ENCODE measurements around the gene EMC7. TPM values are rescaled to one million over a fixed set of nuclear protein-coding genes. Genes with fewer than 3 reads are reported as not detected.

Gene EMC7
- total and polyA plus RNA-seq, 2 of the 13 experiments (the other 11 are each of a cell fraction or from before 2014, with no cell fraction given), result 46.8 to 113 TPM

DNA sequence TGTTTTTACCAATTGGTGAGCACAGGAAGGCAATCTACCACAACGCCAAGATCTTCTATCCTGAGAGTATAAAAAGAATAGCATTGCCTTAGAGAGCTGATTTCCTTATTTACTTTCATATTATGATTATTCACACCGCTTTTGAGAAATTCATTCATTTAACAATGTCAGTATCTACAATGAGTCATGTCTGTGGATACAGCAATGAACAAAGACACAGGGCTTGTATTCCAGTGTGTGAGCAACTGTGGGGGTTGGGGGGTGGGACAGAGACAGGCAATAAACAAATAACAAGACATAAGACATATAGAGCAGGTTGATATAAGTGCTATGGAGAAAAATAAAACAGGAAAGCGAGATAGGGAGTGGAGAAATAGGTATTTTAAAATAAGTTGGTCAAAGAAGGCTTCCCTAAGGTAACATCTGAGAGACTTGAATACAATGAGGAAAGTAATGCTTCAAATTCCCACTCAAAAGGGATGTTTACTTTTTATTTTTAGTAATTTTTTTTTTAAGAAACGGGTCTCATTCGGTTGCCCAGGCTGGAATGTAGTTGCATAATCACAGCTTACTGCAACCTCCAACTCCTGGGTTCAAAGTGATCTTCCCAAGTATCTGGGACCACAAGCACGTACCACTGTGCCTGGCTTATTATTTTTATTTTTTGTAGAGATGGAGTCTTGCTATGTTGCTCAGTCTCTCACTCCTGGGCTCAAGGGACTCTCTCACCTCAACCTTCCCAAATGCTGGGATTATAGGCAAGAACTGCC, 45.9 kb upstream of the EMC7 start:
- Histone ChIP-seq H3K9ac (ENCODE audit: insufficient read depth, low read depth, low read length) (no peak overlapping the region), H3K27me3 (ENCODE audit: control insufficient read depth in 1 of 2, insufficient read depth in 2 of 2, low read length in 2 of 2) (no peaks in the 10 kb centered on the region), H3K27ac (ENCODE audit: extremely low read length, insufficient read depth, low read length) (no peak overlapping the region), H3K36me3 (replicated peaks in 1 of 2; ENCODE audit: control insufficient read depth in 1 of 2, insufficient read depth in 2 of 2, low read length in 2 of 2) (peaks cover 5 to 31% of the 10 kb centered on the region in 2 experiments; a peak in 3 of 5 replicates), H3K79me2 (ENCODE audit: insufficient read depth, low read length) (no peaks in the 10 kb centered on the region), H3K4me1 (ENCODE audit: insufficient read depth, low read length) (no peaks in the 10 kb centered on the region), H2AFZ (ENCODE audit: low read length) (no peak overlapping the region), H3K4me2 (ENCODE audit: low read depth, low read length) (no peak overlapping the region), H4K20me1 (ENCODE audit: insufficient read depth, low read length) (no peaks in the 10 kb centered on the region), H3K4me3 (replicated peaks in 1 of 3; ENCODE audit: insufficient read depth in 1 of 3, low read depth in 2 of 3, low read length in 3 of 3) (no peak overlapping the region), H3K9me3 (ENCODE audit: low read length) (no peaks in the 10 kb centered on the region)
- no TSS peak for BruUV-seq (replicated peaks)
- POLR2A ChIA-PET, result no interaction called here
- WGBS (ENCODE audit: low lambda C conversion rate), result 73% methylated on average over 6 of the region's 6 CpGs
- FAIRE-seq (no peak), DNase-seq (ENCODE audit: low spot score) (no peak), ATAC-seq (no peak)
- CTCF ChIA-PET (ENCODE audit: low intra/inter-chr PET ratio, low total read pairs), result no interaction called here
- in situ Hi-C loops (cut with HindIII; ENCODE audit: extremely low pct_ligation_motif_present, low pct_unique_long_range_greater_than_20kb), result no loop called here
- intact Hi-C loops (cut with micrococcal nuclease; ENCODE audit: unreplicated experiment), result no loop called here
- TF ChIP-seq MAFF (IDR thresholded peaks at IDR 0.05; ENCODE audit: low read depth, low read length) (no peak), RAD21 (CRISPR knock-in tag; IDR thresholded peaks at IDR 0.05) (no peak), ZNF343 (CRISPR knock-in tag; IDR thresholded peaks at IDR 0.05) (no peak), FOXA3 (CRISPR knock-in tag; IDR thresholded peaks at IDR 0.05) (no peak), NFE2L1 (CRISPR knock-in tag; IDR thresholded peaks at IDR 0.05; ENCODE audit: borderline replicate concordance) (no peak), BHLHE40 (IDR thresholded peaks at IDR 0.05; ENCODE audit: low read length) (no peak), ZFP62 (CRISPR knock-in tag; IDR thresholded peaks at IDR 0.05) (no peak), ZNF569 (CRISPR knock-in tag; IDR thresholded peaks at IDR 0.05; ENCODE audit: borderline replicate concordance) (no peak), EED (CRISPR knock-in tag; IDR thresholded peaks at IDR 0.05) (no peak), ZNF589 (CRISPR knock-in tag; conservative IDR thresholded peaks at IDR 0.05) (no peak), ZNF251 (CRISPR knock-in tag; IDR thresholded peaks at IDR 0.05) (no peak), JUND (CRISPR knock-in tag; IDR thresholded peaks at IDR 0.05) (no peak), MZF1 (CRISPR knock-in tag; IDR thresholded peaks at IDR 0.05; ENCODE audit: borderline replicate concordance) (no peak)
- TF ChIP-seq, protein P1, sequence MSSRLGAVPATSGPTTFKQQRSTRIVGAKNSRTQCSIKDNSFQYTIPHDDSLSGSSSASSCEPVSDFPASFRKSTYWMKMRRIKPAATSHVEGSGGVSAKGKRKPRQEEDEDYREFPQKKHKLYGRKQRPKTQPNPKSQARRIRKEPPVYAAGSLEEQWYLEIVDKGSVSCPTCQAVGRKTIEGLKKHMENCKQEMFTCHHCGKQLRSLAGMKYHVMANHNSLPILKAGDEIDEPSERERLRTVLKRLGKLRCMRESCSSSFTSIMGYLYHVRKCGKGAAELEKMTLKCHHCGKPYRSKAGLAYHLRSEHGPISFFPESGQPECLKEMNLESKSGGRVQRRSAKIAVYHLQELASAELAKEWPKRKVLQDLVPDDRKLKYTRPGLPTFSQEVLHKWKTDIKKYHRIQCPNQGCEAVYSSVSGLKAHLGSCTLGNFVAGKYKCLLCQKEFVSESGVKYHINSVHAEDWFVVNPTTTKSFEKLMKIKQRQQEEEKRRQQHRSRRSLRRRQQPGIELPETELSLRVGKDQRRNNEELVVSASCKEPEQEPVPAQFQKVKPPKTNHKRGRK (CRISPR knock-in tag; IDR thresholded peaks at IDR 0.05), result no peak
- TF ChIP-seq, protein P2, sequence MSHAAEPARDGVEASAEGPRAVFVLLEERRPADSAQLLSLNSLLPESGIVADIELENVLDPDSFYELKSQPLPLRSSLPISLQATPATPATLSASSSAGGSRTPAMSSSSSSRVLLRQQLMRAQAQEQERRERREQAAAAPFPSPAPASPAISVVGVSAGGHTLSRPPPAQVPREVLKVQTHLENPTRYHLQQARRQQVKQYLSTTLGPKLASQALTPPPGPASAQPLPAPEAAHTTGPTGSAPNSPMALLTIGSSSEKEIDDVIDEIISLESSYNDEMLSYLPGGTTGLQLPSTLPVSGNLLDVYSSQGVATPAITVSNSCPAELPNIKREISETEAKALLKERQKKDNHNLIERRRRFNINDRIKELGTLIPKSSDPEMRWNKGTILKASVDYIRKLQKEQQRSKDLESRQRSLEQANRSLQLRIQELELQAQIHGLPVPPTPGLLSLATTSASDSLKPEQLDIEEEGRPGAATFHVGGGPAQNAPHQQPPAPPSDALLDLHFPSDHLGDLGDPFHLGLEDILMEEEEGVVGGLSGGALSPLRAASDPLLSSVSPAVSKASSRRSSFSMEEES (CRISPR knock-in tag; IDR thresholded peaks at IDR 0.05), result no peak
- TF ChIP-seq, protein P3, sequence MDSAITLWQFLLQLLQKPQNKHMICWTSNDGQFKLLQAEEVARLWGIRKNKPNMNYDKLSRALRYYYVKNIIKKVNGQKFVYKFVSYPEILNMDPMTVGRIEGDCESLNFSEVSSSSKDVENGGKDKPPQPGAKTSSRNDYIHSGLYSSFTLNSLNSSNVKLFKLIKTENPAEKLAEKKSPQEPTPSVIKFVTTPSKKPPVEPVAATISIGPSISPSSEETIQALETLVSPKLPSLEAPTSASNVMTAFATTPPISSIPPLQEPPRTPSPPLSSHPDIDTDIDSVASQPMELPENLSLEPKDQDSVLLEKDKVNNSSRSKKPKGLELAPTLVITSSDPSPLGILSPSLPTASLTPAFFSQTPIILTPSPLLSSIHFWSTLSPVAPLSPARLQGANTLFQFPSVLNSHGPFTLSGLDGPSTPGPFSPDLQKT (CRISPR knock-in tag; IDR thresholded peaks at IDR 0.05; ENCODE audit: borderline replicate concordance), result no peak

Measured in HepG2 (cell line).